Measurements from ENCODE around the gene ABCC12. TPM values are rescaled to one million over a fixed set of nuclear protein-coding genes. Genes with fewer than 3 reads are reported as not detected.
A peak's percentile ranks its signal among the peaks of the same experiment; 100 is the strongest.

ABCC12 gene
- polyA plus RNA-seq, 1 donor (not counting 4 experiments of a cell fraction or from before 2014, with no cell fraction given): not detected

DNA sequence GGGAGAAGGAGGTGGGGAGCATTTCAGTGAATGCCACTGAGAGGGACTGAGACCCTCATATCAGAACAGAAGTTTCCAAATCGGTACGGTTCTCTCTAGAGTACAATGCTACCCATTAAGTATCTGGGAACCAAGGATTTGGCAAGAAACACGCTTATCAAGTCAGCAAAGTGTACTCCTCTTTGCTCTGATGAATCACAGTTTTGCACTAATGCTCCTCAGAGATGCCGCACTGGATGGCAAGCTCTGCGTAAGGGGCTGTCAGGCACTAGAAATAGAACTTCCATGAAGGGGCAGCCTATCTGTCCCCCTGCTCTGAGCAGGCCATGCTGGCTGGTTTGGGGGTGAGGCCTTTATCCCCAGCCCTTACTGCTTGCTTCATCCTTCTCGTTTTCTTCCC is 4.8 kb upstream of the ABCC12 start:
- FAIRE-seq: no peak
- Histone ChIP-seq H3K4me3 (ENCODE audit: control insufficient read depth in 2 of 3, extremely low read depth in 1 of 3, insufficient read depth in 2 of 3, low read depth in 1 of 3, low read length in 3 of 3) (no peak overlapping the region), H3K4me2 (ENCODE audit: control insufficient read depth, extremely low read depth, insufficient read depth, low read depth, low read length) (no peak overlapping the region), H3K27me3 (ENCODE audit: control insufficient read depth, extremely low read depth, insufficient read depth, low read length) (peaks cover 4% of the 10 kb centered on the region), H3K9ac (ENCODE audit: control insufficient read depth, extremely low read depth, insufficient read depth, low read length) (no peak overlapping the region), H3K9me3 (ENCODE audit: control insufficient read depth, low read depth, low read length) (no peaks in the 10 kb centered on the region), H2AFZ (ENCODE audit: control insufficient read depth, low read length) (no peak overlapping the region), H3K27ac (ENCODE audit: control insufficient read depth, insufficient read depth, low read length) (no peak overlapping the region), H3K4me1 (ENCODE audit: control insufficient read depth, extremely low read depth, insufficient read depth, low read length) (peaks cover 8% of the 10 kb centered on the region), H3K79me2 (ENCODE audit: control insufficient read depth, insufficient read depth, low read length) (no peaks in the 10 kb centered on the region), H3K9me1 (ENCODE audit: control insufficient read depth, extremely low read depth, insufficient read depth, low read length) (no peaks in the 10 kb centered on the region), H3K36me3 (ENCODE audit: control insufficient read depth in 2 of 2, extremely low read depth in 1 of 2, insufficient read depth in 2 of 2, low read length in 2 of 2) (no peaks in the 10 kb centered on the region), H4K20me1 (ENCODE audit: control insufficient read depth, extremely low read depth, insufficient read depth, low read length) (no peaks in the 10 kb centered on the region)
- TF ChIP-seq, protein P1, sequence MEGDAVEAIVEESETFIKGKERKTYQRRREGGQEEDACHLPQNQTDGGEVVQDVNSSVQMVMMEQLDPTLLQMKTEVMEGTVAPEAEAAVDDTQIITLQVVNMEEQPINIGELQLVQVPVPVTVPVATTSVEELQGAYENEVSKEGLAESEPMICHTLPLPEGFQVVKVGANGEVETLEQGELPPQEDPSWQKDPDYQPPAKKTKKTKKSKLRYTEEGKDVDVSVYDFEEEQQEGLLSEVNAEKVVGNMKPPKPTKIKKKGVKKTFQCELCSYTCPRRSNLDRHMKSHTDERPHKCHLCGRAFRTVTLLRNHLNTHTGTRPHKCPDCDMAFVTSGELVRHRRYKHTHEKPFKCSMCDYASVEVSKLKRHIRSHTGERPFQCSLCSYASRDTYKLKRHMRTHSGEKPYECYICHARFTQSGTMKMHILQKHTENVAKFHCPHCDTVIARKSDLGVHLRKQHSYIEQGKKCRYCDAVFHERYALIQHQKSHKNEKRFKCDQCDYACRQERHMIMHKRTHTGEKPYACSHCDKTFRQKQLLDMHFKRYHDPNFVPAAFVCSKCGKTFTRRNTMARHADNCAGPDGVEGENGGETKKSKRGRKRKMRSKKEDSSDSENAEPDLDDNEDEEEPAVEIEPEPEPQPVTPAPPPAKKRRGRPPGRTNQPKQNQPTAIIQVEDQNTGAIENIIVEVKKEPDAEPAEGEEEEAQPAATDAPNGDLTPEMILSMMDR (optimal IDR thresholded peaks at IDR 0.05 in 1 of 3, IDR thresholded peaks at IDR 0.05 in 1 of 3, conservative IDR thresholded peaks at IDR 0.05 in 1 of 3; ENCODE audit: extremely low read depth in 1 of 3, insufficient read depth in 2 of 3, low read length in 3 of 3): no peak
- TF ChIP-seq EZH2 (IDR thresholded peaks at IDR 0.05; ENCODE audit: low read length): no peak
- dilution Hi-C loops (cut with MboI; ENCODE audit: extremely low pct_ligation_motif_present, low sequenced_read_pairs): no loop called here
- no peak for DNase-seq (ENCODE audit: low read depth, low spot score)

DNA sequence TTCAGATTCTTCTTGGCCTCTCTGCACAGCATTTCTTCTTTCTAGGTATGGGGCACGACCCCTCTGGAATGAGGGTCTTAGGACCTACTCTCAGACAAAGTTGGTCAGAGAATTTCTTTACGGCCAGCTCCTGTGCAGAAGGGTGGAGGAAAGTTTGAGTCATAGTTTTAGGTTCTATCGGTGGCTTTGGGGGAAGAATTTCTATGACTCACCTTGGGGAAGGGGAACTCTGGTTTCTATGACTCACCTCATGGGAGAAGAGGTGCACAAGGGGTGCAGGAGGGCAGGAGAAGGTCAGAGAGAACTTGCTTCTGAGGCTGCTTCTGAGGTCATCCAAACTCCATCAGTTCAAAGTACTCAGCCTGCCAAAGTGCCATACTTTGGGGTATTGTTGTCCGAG is 2.5 kb upstream of the ABCC12 start:
- no peaks in the 10 kb centered on the region for H3K9me1 ChIP-seq (ENCODE audit: control insufficient read depth, extremely low read depth, insufficient read depth, low read length)
- H3K4me3 ChIP-seq (ENCODE audit: control insufficient read depth in 2 of 3, extremely low read depth in 1 of 3, insufficient read depth in 2 of 3, low read depth in 1 of 3, low read length in 3 of 3): no peak overlapping the region
- H3K36me3 ChIP-seq (ENCODE audit: control insufficient read depth in 2 of 2, extremely low read depth in 1 of 2, insufficient read depth in 2 of 2, low read length in 2 of 2): no peaks in the 10 kb centered on the region
- no peaks in the 10 kb centered on the region for H3K9me3 ChIP-seq (ENCODE audit: control insufficient read depth, low read depth, low read length)
- H3K27me3 ChIP-seq (ENCODE audit: control insufficient read depth, extremely low read depth, insufficient read depth, low read length): peaks cover 4% of the 10 kb centered on the region
- dilution Hi-C loops (cut with MboI; ENCODE audit: extremely low pct_ligation_motif_present, low sequenced_read_pairs): no loop called here
- FAIRE-seq: peak; percentile 76
- peak; percentile 88 for DNase-seq (ENCODE audit: low read depth, low spot score)
- H4K20me1 ChIP-seq (ENCODE audit: control insufficient read depth, extremely low read depth, insufficient read depth, low read length): no peaks in the 10 kb centered on the region
- no peaks in the 10 kb centered on the region for H3K79me2 ChIP-seq (ENCODE audit: control insufficient read depth, insufficient read depth, low read length)
- H2AFZ ChIP-seq (ENCODE audit: control insufficient read depth, low read length): no peak overlapping the region
- H3K9ac ChIP-seq (ENCODE audit: control insufficient read depth, extremely low read depth, insufficient read depth, low read length): no peak overlapping the region
- peaks cover 8% of the 10 kb centered on the region for H3K4me1 ChIP-seq (ENCODE audit: control insufficient read depth, extremely low read depth, insufficient read depth, low read length)
- TF ChIP-seq, protein P1 (optimal IDR thresholded peaks at IDR 0.05 in 1 of 3, IDR thresholded peaks at IDR 0.05 in 1 of 3, conservative IDR thresholded peaks at IDR 0.05 in 1 of 3; ENCODE audit: extremely low read depth in 1 of 3, insufficient read depth in 2 of 3, low read length in 3 of 3): no peak
- TF ChIP-seq EZH2 (IDR thresholded peaks at IDR 0.05; ENCODE audit: low read length): no peak
- H3K4me2 ChIP-seq (ENCODE audit: control insufficient read depth, extremely low read depth, insufficient read depth, low read depth, low read length): no peak overlapping the region
- no peak overlapping the region for H3K27ac ChIP-seq (ENCODE audit: control insufficient read depth, insufficient read depth, low read length)
